HCT116 (cell line): Measurements from ENCODE around the gene RBM19. TPM values are rescaled to one million over a fixed set of nuclear protein-coding genes. Genes with fewer than 3 reads are reported as not detected.

Experiments
- ATAC-seq: fragments of 200-7000 bp; cut with Tn5 transposase; 2 replicates; pipeline ENCODE4 v1.9.1; 2020; ENCODE audit warnings: mild to moderate bottlenecking, moderate library complexity
- BruUV-seq: library from RNA; stranded (reverse); fragments of 400-500 nt; replicated peaks from 2 replicates; lab custom pipeline; 2021; lab: Mats Ljungman, UMichigan
- CTCF ChIA-PET: fragments of 300-600 bp; sonication (Branson Sonifier 250); formaldehyde crosslinking; loops from one replicate; lab custom pipeline; 2021; ENCODE audit warnings: antibody characterized with exemption; lab: Charles Lee
- POLR2A ChIA-PET: fragments of 300-600, 350-600 bp; sonication (Branson Sonifier 250); formaldehyde crosslinking; loops from one replicate; lab custom pipeline; 2021; ENCODE audit warnings: antibody characterized with exemption; lab: Charles Lee
- RAD21 ChIA-PET, 2 experiments: fragments of 300-600 bp; sonication (Branson Sonifier 250); formaldehyde crosslinking; loops; one replicate each; lab custom pipeline; 2023; ENCODE audit warnings: low total read pairs in 2 of 2; ENCODE audit not compliant: uncharacterized antibody in 2 of 2, unreplicated experiment in 2 of 2, low non-redundant PET in 1 of 2; lab: Charles Lee
- DNase-seq: peaks from one replicate; pipeline ENCODE4 v3.0.0-alpha.2; 2010; ENCODE audit warnings: low read depth, low spot score
- H2AFZ ChIP-seq: fragments of 200-600 bp; shearing (Covaris generic), sonication (generic); 2 replicates; pipeline ENCODE4 v1.6.1; 2017; ENCODE audit warnings: low read depth, mixed run types, mixed read lengths, antibody characterized with exemption, low read length; ENCODE audit not compliant: poor library complexity, severe bottlenecking
- H3K27ac ChIP-seq: 2 replicates; pipeline ENCODE4 v1.5.1; 2012; ENCODE audit warnings: low read depth, low read length
- H3K27me3 ChIP-seq: fragments of 200-600 bp; sonication (generic); 2 replicates; pipeline ENCODE4 v1.6.1; 2016; ENCODE audit warnings: mixed run types, low read length, mixed read lengths; ENCODE audit not compliant: insufficient read depth
- H3K36me3 ChIP-seq, 2 experiments: fragments of 200-500 bp in 1 of 2; fragments of 200-600 bp in 1 of 2; sonication (Bioruptor generic) in 1 of 2; sonication (generic) in 1 of 2; 2 replicates each; pipeline versions ENCODE4 v1.5.1 to v1.6.1; 2014 to 2016; ENCODE audit warnings: low read length in 2 of 2, inconsistent platforms in 1 of 2, mixed read lengths in 1 of 2, mixed run types in 1 of 2; ENCODE audit not compliant: insufficient read depth in 2 of 2, control insufficient read depth in 1 of 2
- H3K4me1 ChIP-seq, 2 experiments: fragments of 200-600 bp in 1 of 2; sonication (generic) in 1 of 2; 2 replicates each; pipeline versions ENCODE4 v1.5.1 to v1.6.1; 2012 to 2017; ENCODE audit warnings: low read length in 2 of 2, inconsistent platforms in 1 of 2, mild to moderate bottlenecking in 1 of 2, mixed read lengths in 1 of 2, mixed run types in 1 of 2, moderate library complexity in 1 of 2; ENCODE audit not compliant: insufficient read depth in 2 of 2, control insufficient read depth in 1 of 2
- H3K4me2 ChIP-seq: fragments of 200-600 bp; sonication (generic); 2 replicates; pipeline ENCODE4 v1.6.1; 2017; ENCODE audit warnings: mixed run types, low read length, mixed read lengths
- H3K4me3 ChIP-seq, 2 experiments: fragments of 200-600 bp in 1 of 2; sonication (generic) in 1 of 2; replicated peaks in 1 of 2; 2 replicates each; pipeline ENCODE4 v1.5.1; 2011 to 2016; ENCODE audit warnings: low read length in 2 of 2, control low read depth in 1 of 2, low read depth in 1 of 2, mild to moderate bottlenecking in 1 of 2, mixed read lengths in 1 of 2, mixed run types in 1 of 2
- H3K79me2 ChIP-seq: fragments of 200-600 bp; sonication (generic); 2 replicates; pipeline ENCODE4 v1.6.1; 2017; ENCODE audit warnings: mild to moderate bottlenecking, mixed run types, low read length, moderate library complexity, mixed read lengths; ENCODE audit not compliant: insufficient read depth
- H3K9ac ChIP-seq: fragments of 200-600 bp; sonication (generic); 2 replicates; pipeline ENCODE4 v1.6.1; 2016; ENCODE audit warnings: low read length, mixed read lengths
- H3K9me2 ChIP-seq: fragments of 200-600 bp; sonication (generic), shearing (Covaris generic); 2 replicates; pipeline ENCODE4 v1.6.1; 2017; ENCODE audit warnings: mixed run types, mild to moderate bottlenecking, moderate library complexity; ENCODE audit not compliant: insufficient read depth
- H3K9me3 ChIP-seq, 2 experiments: fragments of 200-500 bp in 1 of 2; fragments of 200-600 bp in 1 of 2; sonication (Bioruptor generic) in 1 of 2; sonication (generic) in 1 of 2; 2 replicates each; pipeline ENCODE4 v1.6.1; 2014 to 2017; ENCODE audit warnings: low read length in 2 of 2, mixed read lengths in 2 of 2, inconsistent platforms in 1 of 2, low read depth in 1 of 2, mild to moderate bottlenecking in 1 of 2, mixed run types in 1 of 2, moderate library complexity in 1 of 2; ENCODE audit not compliant: control insufficient read depth in 1 of 2, insufficient read depth in 1 of 2
- H4K20me1 ChIP-seq: fragments of 200-600 bp; sonication (generic), shearing (Covaris generic); 2 replicates; pipeline ENCODE4 v1.6.1; 2017; ENCODE audit warnings: mixed run types, mild to moderate bottlenecking, moderate library complexity; ENCODE audit not compliant: insufficient read depth
- CBX3 ChIP-seq: IDR thresholded peaks from 2 replicates; pipeline ENCODE4 v1.6.1; 2012; ENCODE audit warnings: low read depth
- EGR1 ChIP-seq: IDR thresholded peaks from 2 replicates; pipeline ENCODE4 v1.6.1; 2012; ENCODE audit warnings: low read depth
- EZH2 ChIP-seq: fragments of 200-600 bp; sonication (generic); IDR thresholded peaks from 2 replicates; pipeline ENCODE4 v1.6.1; 2017; ENCODE audit warnings: antibody characterized with exemption, mixed run types
- EZH2phosphoT487 ChIP-seq: fragments of 200-600 bp; IDR thresholded peaks from 2 replicates; pipeline ENCODE4 v1.6.1; 2018; ENCODE audit warnings: antibody characterized with exemption, borderline replicate concordance
- FOSL1 ChIP-seq: IDR thresholded peaks from 2 replicates; pipeline ENCODE4 v1.6.1; 2012; ENCODE audit warnings: low read depth
- JUND ChIP-seq: IDR thresholded peaks from 2 replicates; pipeline ENCODE4 v1.6.1; 2012
- SIN3A ChIP-seq: IDR thresholded peaks from 2 replicates; pipeline ENCODE4 v1.6.1; 2012; ENCODE audit warnings: low read depth
- YY1 ChIP-seq: IDR thresholded peaks from 2 replicates; pipeline ENCODE4 v1.6.1; 2011; ENCODE audit warnings: low read length, low read depth, moderate library complexity, mild to moderate bottlenecking; ENCODE audit not compliant: insufficient replicate concordance; ENCODE audit errors: extremely low read depth
- ZFX ChIP-seq: fragments of 450-650 bp; IDR thresholded peaks from 2 replicates; pipeline ENCODE4 v1.6.1; 2017
- ZNF274 ChIP-seq: fragments of 200-500 bp; sonication (Bioruptor generic); IDR thresholded peaks from 2 replicates; pipeline ENCODE4 v1.6.1; 2014; ENCODE audit warnings: mild to moderate bottlenecking, low read depth, low read length, inconsistent platforms
- intact Hi-C: fragments of 100-400 bp; cut with micrococcal nuclease; formaldehyde crosslinking; loops from 2 replicates; pipeline ENCODE4 v1.10.0; 2022
- total RNA-seq: library from RNA; stranded (reverse); gene quantifications from one replicate; pipeline ENCODE4 v1.2.1, GENCODE V29; 2021; ENCODE audit not compliant: unreplicated experiment
- TF ChIP-seq, protein P1 (sequence below): IDR thresholded peaks from 2 replicates; pipeline ENCODE4 v1.6.1; 2012; ENCODE audit warnings: low read depth
- TF ChIP-seq, protein P2 (sequence below): IDR thresholded peaks from 2 replicates; pipeline ENCODE4 v1.6.1; 2012
- TF ChIP-seq, protein P3 (sequence below), 3 experiments: fragments of 200-600 bp in 1 of 3; sonication (generic) in 1 of 3; IDR thresholded peaks in 2 of 3; conservative IDR thresholded peaks in 1 of 3; 2 replicates each; pipeline ENCODE4 v1.5.1; 2012 to 2017; ENCODE audit warnings: low read depth in 2 of 3, low read length in 2 of 3, antibody characterized with exemption in 1 of 3, borderline replicate concordance in 1 of 3, control low read depth in 1 of 3, mild to moderate bottlenecking in 1 of 3, mixed read lengths in 1 of 3, mixed run types in 1 of 3, moderate library complexity in 1 of 3; ENCODE audit not compliant: insufficient read depth in 1 of 3
- TF ChIP-seq, protein P4 (sequence below): IDR thresholded peaks from 2 replicates; pipeline ENCODE4 v1.6.1; 2012

The RBM19 gene
- total RNA-seq, 1 experiment from 2014 or later: 30.7 TPM

DNA sequence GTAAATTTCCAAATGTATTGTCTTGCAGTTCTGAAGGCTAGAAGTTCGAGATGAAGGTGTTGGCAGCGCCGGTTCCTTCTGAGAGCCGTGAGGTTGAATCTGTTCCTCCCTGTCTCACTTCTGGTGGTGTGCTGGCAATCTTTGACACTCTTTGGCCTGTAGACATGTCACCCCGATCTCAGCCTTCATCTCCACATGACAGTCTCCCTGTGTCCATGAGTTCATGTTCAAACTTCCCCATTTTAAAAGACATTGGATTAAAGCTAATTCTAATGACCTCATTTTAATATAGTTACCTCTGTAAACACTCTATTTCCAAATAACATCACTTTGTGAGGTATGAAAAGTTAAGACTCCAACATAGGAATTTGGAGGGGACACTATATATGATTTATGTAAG is 4.1 kb upstream of the RBM19 start:
- Histone ChIP-seq H3K9ac (no peak overlapping the region), H3K27ac (no peak overlapping the region), H4K20me1 (no peaks in the 10 kb centered on the region), H3K36me3 (no peaks in the 10 kb centered on the region), H3K9me3 (no peaks in the 10 kb centered on the region), H3K4me2 (no peak overlapping the region), H3K4me3 (no peak overlapping the region), H3K27me3 (peaks cover 5% of the 10 kb centered on the region; the same call in 1 of the 2 replicates), H2AFZ (no peak overlapping the region), H3K79me2 (peaks cover 8% of the 10 kb centered on the region), H3K4me1 (peaks cover under 1 to 8% of the 10 kb centered on the region in 2 experiments; a peak in 3 of 4 replicates), H3K9me2 (no peaks in the 10 kb centered on the region)
- DNase-seq: no peak
- ChIA-PET POLR2A (no interaction called here), CTCF (interaction anchor here (1.1 kb wide), 1 partner anchor 10 kb away, joined by 3 read pairs; no protein-coding TSS in a partner anchor), RAD21 (no interaction called here)
- no peak for ATAC-seq
- intact Hi-C loops: no loop called here
- no peak for TF ChIP-seq SIN3A
- BruUV-seq: no TSS peak

DNA sequence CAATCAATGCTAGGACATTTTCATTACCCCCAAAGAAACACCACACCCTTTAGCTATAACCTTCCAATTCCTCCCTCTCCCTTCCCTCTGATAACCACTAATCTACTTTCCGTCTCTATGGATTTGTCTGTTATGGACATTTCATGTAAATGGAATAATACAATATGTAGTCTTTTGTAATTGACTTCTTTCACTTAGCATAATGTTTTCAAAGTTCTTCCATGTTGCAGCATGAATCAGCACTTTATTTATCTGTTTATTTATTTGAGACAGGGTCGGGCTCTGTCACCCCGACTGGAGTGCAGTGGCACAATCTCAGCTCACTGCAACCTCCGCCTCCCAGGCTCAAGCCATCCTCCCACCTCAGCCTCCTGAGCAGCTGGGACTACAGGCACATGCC is 1.2 kb upstream of the RBM19 start:
- Histone ChIP-seq H3K9me2 (no peaks in the 10 kb centered on the region), H2AFZ (no peak overlapping the region), H3K4me2 (no peak overlapping the region), H3K36me3 (peaks cover 0 to under 1% of the 10 kb centered on the region in 2 experiments; a peak in 1 of 4 replicates), H3K27me3 (no peaks in the 10 kb centered on the region), H3K4me1 (peaks cover 6 to 15% of the 10 kb centered on the region in 2 experiments; a peak in 3 of 4 replicates), H3K79me2 (peaks cover 31% of the 10 kb centered on the region), H3K9me3 (no peaks in the 10 kb centered on the region), H3K4me3 (no peak overlapping the region), H3K9ac (no peak overlapping the region), H3K27ac (no peak overlapping the region), H4K20me1 (no peaks in the 10 kb centered on the region)
- no peak for TF ChIP-seq EGR1
- no peak for TF ChIP-seq ZFX
- TF ChIP-seq, protein P1, sequence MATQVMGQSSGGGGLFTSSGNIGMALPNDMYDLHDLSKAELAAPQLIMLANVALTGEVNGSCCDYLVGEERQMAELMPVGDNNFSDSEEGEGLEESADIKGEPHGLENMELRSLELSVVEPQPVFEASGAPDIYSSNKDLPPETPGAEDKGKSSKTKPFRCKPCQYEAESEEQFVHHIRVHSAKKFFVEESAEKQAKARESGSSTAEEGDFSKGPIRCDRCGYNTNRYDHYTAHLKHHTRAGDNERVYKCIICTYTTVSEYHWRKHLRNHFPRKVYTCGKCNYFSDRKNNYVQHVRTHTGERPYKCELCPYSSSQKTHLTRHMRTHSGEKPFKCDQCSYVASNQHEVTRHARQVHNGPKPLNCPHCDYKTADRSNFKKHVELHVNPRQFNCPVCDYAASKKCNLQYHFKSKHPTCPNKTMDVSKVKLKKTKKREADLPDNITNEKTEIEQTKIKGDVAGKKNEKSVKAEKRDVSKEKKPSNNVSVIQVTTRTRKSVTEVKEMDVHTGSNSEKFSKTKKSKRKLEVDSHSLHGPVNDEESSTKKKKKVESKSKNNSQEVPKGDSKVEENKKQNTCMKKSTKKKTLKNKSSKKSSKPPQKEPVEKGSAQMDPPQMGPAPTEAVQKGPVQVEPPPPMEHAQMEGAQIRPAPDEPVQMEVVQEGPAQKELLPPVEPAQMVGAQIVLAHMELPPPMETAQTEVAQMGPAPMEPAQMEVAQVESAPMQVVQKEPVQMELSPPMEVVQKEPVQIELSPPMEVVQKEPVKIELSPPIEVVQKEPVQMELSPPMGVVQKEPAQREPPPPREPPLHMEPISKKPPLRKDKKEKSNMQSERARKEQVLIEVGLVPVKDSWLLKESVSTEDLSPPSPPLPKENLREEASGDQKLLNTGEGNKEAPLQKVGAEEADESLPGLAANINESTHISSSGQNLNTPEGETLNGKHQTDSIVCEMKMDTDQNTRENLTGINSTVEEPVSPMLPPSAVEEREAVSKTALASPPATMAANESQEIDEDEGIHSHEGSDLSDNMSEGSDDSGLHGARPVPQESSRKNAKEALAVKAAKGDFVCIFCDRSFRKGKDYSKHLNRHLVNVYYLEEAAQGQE: no peak
- TF ChIP-seq, protein P2, sequence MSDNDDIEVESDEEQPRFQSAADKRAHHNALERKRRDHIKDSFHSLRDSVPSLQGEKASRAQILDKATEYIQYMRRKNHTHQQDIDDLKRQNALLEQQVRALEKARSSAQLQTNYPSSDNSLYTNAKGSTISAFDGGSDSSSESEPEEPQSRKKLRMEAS: no peak
- TF ChIP-seq, protein P3, sequence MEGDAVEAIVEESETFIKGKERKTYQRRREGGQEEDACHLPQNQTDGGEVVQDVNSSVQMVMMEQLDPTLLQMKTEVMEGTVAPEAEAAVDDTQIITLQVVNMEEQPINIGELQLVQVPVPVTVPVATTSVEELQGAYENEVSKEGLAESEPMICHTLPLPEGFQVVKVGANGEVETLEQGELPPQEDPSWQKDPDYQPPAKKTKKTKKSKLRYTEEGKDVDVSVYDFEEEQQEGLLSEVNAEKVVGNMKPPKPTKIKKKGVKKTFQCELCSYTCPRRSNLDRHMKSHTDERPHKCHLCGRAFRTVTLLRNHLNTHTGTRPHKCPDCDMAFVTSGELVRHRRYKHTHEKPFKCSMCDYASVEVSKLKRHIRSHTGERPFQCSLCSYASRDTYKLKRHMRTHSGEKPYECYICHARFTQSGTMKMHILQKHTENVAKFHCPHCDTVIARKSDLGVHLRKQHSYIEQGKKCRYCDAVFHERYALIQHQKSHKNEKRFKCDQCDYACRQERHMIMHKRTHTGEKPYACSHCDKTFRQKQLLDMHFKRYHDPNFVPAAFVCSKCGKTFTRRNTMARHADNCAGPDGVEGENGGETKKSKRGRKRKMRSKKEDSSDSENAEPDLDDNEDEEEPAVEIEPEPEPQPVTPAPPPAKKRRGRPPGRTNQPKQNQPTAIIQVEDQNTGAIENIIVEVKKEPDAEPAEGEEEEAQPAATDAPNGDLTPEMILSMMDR (IDR thresholded peaks at IDR 0.05 in 2 of 3, conservative IDR thresholded peaks at IDR 0.05 in 1 of 3; ENCODE audit: borderline replicate concordance in 1 of 3, insufficient read depth in 1 of 3, low read depth in 2 of 3, low read length in 2 of 3): no peak
- TF ChIP-seq, protein P4, sequence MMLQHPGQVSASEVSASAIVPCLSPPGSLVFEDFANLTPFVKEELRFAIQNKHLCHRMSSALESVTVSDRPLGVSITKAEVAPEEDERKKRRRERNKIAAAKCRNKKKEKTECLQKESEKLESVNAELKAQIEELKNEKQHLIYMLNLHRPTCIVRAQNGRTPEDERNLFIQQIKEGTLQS: no peak
- TF ChIP-seq CBX3: no peak
- TF ChIP-seq JUND: no peak
- no peak for TF ChIP-seq YY1
- TF ChIP-seq EZH2: no peak
- TF ChIP-seq EZH2phosphoT487: no peak
- no peak for TF ChIP-seq ZNF274
- TF ChIP-seq FOSL1: no peak
- RAD21 ChIA-PET: no interaction called here
- POLR2A ChIA-PET: no interaction called here
- intact Hi-C loops: no loop called here
- CTCF ChIA-PET: interaction anchor here (1.0 to 1.8 kb wide), 5 partner anchors 8 to 541 kb away, joined by 5 to 17 read pairs (median 12); no protein-coding TSS in a partner anchor
- BruUV-seq: no TSS peak
- DNase-seq: no peak
- ATAC-seq: no peak
